Activated T-cell treated with anti-CD3 and anti-CD28 coated beads, Interleukin-2, amount 50 U/mL, for 4 hours (primary cell): ENCODE measurements around the gene TNFSF9. TPM values are rescaled to one million over a fixed set of nuclear protein-coding genes. Genes with fewer than 3 reads are reported as not detected.

Source experiments
- total RNA-seq, 3 donors: library from RNA; stranded (reverse); gene quantifications; one replicate each; pipeline ENCODE4 v1.2.1, GENCODE V29; 2021

Gene TNFSF9
- total RNA-seq, 3 donors from 2014 or later = 3.5 to 7.4 (median 3.8) TPM

Other genes with a start within 250 kb of the TNFSF9 start
- under 1 TPM; 0.13 to 0.22 (median 0.15) TPM for gene ACER1, start 197.4 kb upstream of the TNFSF9 start, total RNA-seq
- 100 to 1,000 TPM; 228 to 249 (median 237) TPM for gene CLPP, start 169.5 kb upstream of the TNFSF9 start, total RNA-seq
- 10 to 100 TPM; 28.8 to 37.7 (median 36.3) TPM for gene ALKBH7, start 158.2 kb upstream of the TNFSF9 start, total RNA-seq
- gene PSPN, start 155.1 kb upstream of the TNFSF9 start, total RNA-seq = 1 to 10 TPM; 1.4 to 1.9 (median 1.4) TPM
- gene GTF2F1, start 137.9 kb upstream of the TNFSF9 start, total RNA-seq = 10 to 100 TPM; 68.6 to 77.9 (median 75.1) TPM
- 100 to 1,000 TPM; 513 to 596 (median 530) TPM for gene KHSRP, start 106.2 kb upstream of the TNFSF9 start, total RNA-seq
- gene SLC25A41, start 97.3 kb upstream of the TNFSF9 start, total RNA-seq = not detected
- 10 to 100 TPM; 10.5 to 12.4 (median 11.9) TPM for gene SLC25A23, start 71.2 kb upstream of the TNFSF9 start, total RNA-seq
- gene CRB3, start 66.8 kb upstream of the TNFSF9 start, total RNA-seq = 1 to 10 TPM; 1.6 to 1.8 (median 1.8) TPM
- gene DENND1C, start 49.2 kb upstream of the TNFSF9 start, total RNA-seq = 10 to 100 TPM; 50.9 to 59.1 (median 55.8) TPM
- 1 to 10 TPM; 4.8 to 9.2 (median 7.8) TPM for gene TUBB4A, start 28.7 kb upstream of the TNFSF9 start, total RNA-seq
- gene CD70, start 60.1 kb downstream of the TNFSF9 start, total RNA-seq = 10 to 100 TPM in 1 of 3 donors, 1 to 10 TPM in 2; 4.6 to 13.6 (median 6.6) TPM
- gene TNFSF14, start 139.1 kb downstream of the TNFSF9 start, total RNA-seq = 100 to 1,000 TPM; 244 to 279 (median 255) TPM
- 1 to 10 TPM; 6.5 to 7.4 (median 6.7) TPM for gene C3, start 189.6 kb downstream of the TNFSF9 start, total RNA-seq
- gene GPR108, start 206.6 kb downstream of the TNFSF9 start, total RNA-seq = 10 to 100 TPM; 60.4 to 86.3 (median 78.6) TPM
- 10 to 100 TPM; 31.8 to 40.2 (median 37.4) TPM for gene TRIP10, start 208.7 kb downstream of the TNFSF9 start, total RNA-seq
- 10 to 100 TPM; 24.6 to 27.8 (median 27.4) TPM for gene SH2D3A, start 236.4 kb downstream of the TNFSF9 start, total RNA-seq
- gene VAV1, start 241.7 kb downstream of the TNFSF9 start, total RNA-seq = 10 to 100 TPM; 65.7 to 75.6 (median 70.7) TPM